Measurements from ENCODE around the gene KCNQ1.

Gene KCNQ1

GRCh38 chr11:2897048-2897447 lies 452.2 kb downstream of the KCNQ1 start:
- TF ChIP-seq SNAI2 (CRISPR knock-in tag; IDR thresholded peaks at IDR 0.05): no peak
- no peak for TF ChIP-seq ZNF70 (CRISPR knock-in tag; IDR thresholded peaks at IDR 0.05)
- TF ChIP-seq RARB (CRISPR knock-in tag; IDR thresholded peaks at IDR 0.05): no peak
- TF ChIP-seq TSHZ2 (CRISPR knock-in tag; IDR thresholded peaks at IDR 0.05): no peak
- TF ChIP-seq ZFP3 (CRISPR knock-in tag; IDR thresholded peaks at IDR 0.05): no peak
- no peak for TF ChIP-seq ZC3H10 (CRISPR knock-in tag; IDR thresholded peaks at IDR 0.05)
- no peak for TF ChIP-seq TOX (CRISPR knock-in tag; IDR thresholded peaks at IDR 0.05; ENCODE audit: borderline replicate concordance)
- TF ChIP-seq PPARA (CRISPR knock-in tag; IDR thresholded peaks at IDR 0.05; ENCODE audit: borderline replicate concordance): no peak
- no peak for TF ChIP-seq CSDC2 (CRISPR knock-in tag; IDR thresholded peaks at IDR 0.05)
- TF ChIP-seq CREB5 (CRISPR knock-in tag; IDR thresholded peaks at IDR 0.05; ENCODE audit: low read depth): no peak
- TF ChIP-seq BACH2 (CRISPR knock-in tag; IDR thresholded peaks at IDR 0.05; ENCODE audit: borderline replicate concordance): no peak
- no peak for TF ChIP-seq POU6F1 (CRISPR knock-in tag; IDR thresholded peaks at IDR 0.05; ENCODE audit: borderline replicate concordance, low read depth)
- TF ChIP-seq OSR1 (CRISPR knock-in tag; IDR thresholded peaks at IDR 0.05): no peak
- ATAC-seq: no peak

- TF ChIP-seq CREB5 (CRISPR knock-in tag; IDR thresholded peaks at IDR 0.05; ENCODE audit: low read depth) (no peak), RARB (CRISPR knock-in tag; IDR thresholded peaks at IDR 0.05) (no peak), PATZ1 (CRISPR knock-in tag; IDR thresholded peaks at IDR 0.05; ENCODE audit: borderline replicate concordance) (no peak), CSRNP3 (CRISPR knock-in tag; IDR thresholded peaks at IDR 0.05) (no peak), ISL1 (CRISPR knock-in tag; IDR thresholded peaks at IDR 0.05) (no peak), ZC3H10 (CRISPR knock-in tag; IDR thresholded peaks at IDR 0.05) (no peak), ZFP3 (CRISPR knock-in tag; IDR thresholded peaks at IDR 0.05) (no peak), SNAI2 (CRISPR knock-in tag; IDR thresholded peaks at IDR 0.05) (no peak), BACH2 (CRISPR knock-in tag; IDR thresholded peaks at IDR 0.05; ENCODE audit: borderline replicate concordance) (no peak), CSDC2 (CRISPR knock-in tag; IDR thresholded peaks at IDR 0.05) (no peak), ZNF8 (CRISPR knock-in tag; IDR thresholded peaks at IDR 0.05) (no peak)
- ATAC-seq: peak; percentile 34
Measured at GRCh38 chr11:2898366-2899079, 453.7 kb downstream of the KCNQ1 start.

Measured in SK-N-SH treated with all-trans-retinoic acid at 6 μM for 48 hours (cell line).